Colon (tissue), 2 donors: ENCODE data around the gene ZNF593OS.

ENCODE experiments used
- FAIRE-seq: peaks from 2 replicates; lab custom pipeline; 2012; peaks lifted over from hg19 to GRCh38; lab: Jason Lieb, UNC
- donor health status: control.
- donor health status: control.

The ZNF593OS gene

DNA sequence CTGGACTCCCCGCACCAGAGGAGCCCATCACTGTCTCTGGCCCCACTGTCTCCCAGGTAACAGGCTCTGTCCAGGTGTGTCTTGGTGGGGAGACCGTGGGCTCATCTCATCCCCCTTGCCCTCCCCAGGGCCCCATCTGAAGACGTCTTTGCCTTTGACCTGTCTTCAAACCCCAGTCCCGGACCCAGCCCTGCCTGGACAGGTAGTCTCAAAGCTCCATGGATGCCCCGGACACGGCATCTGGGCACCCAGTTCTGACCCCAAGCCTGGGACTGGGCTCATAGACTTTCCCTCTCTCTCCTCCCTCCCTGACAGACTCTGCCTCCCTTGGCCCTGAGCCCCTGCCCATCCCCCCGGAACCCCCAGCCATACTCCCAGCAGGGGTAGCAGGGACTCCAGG lies 12.5 kb upstream of the ZNF593OS start:
- FAIRE-seq = no peak

- FAIRE-seq = no peak
Observed at GRCh38 chr1:26182383-26182696, 10.7 kb upstream of the ZNF593OS start.

GRCh38 chr1:26181586-26182382 lies 10.2 kb upstream of the ZNF593OS start:
- no peak for FAIRE-seq

DNA sequence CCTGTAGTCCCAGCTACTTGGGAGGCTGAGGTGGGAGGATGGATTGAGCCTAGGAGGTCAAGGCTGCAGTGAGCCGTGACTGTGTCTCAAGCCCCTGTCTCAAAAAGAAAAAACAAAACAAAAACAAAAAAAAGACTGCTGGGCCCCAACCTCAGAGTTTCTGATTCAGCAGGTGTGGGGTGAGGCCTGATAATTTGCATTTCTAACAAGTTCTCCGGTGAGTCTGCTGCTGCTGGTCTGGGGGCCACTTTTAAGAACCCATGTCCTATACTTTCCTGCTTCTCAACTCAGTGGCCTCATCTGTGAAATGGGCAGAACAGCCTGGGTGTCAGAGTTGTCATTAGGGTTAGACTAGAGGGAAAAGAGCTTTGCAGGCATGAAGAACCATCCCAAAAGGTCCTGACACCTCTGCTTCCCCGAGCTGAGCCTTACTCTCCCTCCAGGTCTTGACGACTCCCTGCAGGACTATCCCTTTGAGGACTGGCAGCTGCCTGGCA lies 8.4 kb upstream of the ZNF593OS start:
- FAIRE-seq = no peak

DNA sequence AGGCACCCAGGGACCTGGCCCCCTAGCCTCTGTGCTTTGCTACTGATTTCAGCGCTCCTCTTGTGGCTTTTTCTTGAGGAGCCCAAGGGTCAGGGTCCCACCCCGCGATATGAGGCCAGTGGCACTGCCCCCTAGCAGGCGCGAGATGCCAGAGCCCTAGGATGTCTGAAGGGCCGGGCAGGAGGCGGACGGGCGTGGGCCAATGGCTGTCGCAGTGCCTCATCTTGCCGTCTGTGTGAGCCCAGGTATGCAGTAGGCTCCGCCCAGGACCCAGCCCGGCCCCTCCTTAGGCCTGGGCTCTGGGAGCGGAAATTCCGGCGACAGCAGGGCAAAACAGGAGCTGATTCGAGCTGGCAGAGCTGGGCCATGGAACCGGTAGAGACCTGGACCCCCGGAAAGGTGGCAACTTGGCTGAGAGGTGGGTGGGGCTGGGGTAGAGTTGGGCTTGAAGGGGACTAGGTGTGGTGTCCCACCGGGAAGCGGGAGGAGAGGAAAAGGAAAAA lies 5.6 kb upstream of the ZNF593OS start, which contains the start of gene CNKSR1:
Gene CNKSR1 (plus strand): TSS at position 310 of the 503 bp plus-strand sequence. CDS start 57 bp downstream, at position 367.
- no peak for FAIRE-seq

- FAIRE-seq = no peak
Observed at GRCh38 chr1:26175346-26175745, 3.7 kb upstream of the ZNF593OS start.

DNA sequence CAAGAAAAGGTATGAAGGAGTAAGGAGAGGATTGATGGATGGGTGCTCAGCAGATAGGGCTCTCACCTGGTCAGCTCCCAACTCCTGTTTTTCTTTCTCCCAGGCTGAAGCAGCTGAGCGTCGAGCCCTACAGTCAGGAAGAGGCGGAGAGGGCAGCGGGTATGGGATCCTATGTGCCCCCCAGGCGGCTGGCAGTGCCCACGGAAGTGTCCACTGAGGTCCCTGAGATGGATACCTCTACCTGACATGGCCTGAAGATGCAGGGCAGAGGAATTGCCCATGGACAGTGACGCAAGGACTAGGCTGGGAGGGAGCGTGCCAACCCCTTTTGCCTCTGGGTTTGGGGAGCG lies 1.2 kb downstream of the ZNF593OS start:
- no peak for FAIRE-seq

GRCh38 chr1:26169669-26170471 lies 1.8 kb downstream of the ZNF593OS start, which contains the start of gene ZNF593:
TSS of gene ZNF593 (plus strand) at chr1:26169908. CDS start at chr1:26169984, 76 bp downstream.
- FAIRE-seq = no peak

GRCh38 chr1:26169198-26169554 lies 2.5 kb downstream of the ZNF593OS start:
- FAIRE-seq = no peak

DNA sequence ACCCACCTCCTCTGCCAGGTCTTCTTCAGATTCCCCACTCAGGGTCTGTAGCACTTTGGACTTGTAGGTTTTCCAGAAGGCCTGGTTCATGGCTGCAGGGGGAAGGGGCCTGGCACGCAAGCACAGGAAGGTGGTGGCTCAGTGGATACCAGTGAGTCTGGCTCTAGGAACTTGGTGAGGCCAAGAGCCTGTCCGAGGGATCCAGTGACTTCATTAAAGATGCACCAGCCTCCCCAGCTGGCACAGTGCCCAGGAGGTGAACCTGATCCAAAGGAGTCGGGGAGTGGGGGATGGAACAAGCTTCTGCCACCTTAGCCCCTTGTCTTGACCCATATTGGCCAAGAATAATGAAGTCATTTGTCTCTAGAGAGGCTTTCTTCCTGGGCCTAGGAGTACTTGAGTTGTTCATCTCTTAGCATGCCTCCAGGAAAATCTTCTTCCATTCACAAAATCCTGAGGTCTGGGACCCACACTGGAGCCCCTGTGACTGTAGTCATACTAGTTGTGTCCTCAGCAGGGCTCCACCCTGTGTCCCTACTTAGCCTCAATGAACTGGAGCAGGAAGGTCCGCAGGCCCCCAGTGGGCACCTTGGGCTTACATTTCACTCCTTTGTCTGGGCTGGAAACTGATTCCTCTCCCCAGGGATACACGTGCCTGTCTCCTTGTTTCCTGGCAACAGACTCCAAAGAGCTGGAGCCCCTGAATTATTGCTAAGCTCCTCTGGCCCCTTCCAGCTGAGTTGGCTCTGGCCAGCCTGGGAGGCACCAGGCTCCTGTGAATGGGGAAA lies 3.0 kb downstream of the ZNF593OS start, which contains the start of gene C1orf232:
Gene C1orf232 (minus strand): TSS at position 554 of the 788 bp plus-strand sequence. CDS start 464 bp downstream, at position 90.
- no peak for FAIRE-seq

DNA sequence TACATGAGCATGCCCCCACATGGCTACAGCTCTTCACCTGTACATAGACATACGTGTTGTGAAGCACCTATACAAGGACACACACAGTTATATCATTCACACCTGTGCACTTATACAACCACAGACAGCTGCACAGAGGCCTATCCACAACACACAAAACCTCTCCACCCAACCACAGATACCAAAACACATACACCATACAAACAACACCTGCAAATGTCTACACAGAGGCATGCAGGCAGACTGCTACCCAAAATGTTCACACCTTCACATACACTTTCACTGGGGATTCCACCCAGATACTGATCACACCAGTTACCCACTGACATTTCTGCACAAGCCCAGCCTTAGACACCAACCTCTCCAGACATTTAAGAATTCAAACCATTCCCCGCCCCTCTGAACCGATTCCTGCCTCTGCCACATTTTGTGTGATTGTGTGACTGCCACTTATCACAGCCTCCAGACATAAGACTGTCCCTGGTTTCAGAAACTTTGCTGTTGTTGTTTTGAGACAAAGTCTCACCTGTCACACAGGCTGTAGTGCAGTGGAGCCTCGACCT lies 4.8 kb downstream of the ZNF593OS start:
- no peak for FAIRE-seq

- FAIRE-seq = no peak
Observed at GRCh38 chr1:26164861-26165842, 6.5 kb downstream of the ZNF593OS start.

- no peak for FAIRE-seq
Observed at GRCh38 chr1:26164036-26164860, 7.4 kb downstream of the ZNF593OS start.

DNA sequence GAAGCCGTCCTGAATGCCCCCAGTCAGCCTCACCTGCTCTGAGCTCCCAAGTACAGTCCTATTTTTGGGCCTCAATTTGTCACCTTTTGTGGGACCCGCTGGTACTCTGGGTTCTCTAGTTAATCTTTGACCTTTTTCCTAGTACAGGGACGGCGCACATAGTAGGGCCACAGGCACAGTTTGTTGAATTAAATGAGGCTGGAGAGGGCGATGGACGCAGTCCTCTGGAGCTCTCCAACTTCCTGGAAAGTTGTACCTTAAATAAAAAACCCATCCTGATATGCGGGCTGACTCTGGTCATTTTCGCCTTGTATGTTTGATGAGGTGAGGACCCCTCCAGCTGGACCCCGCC lies 8.0 kb downstream of the ZNF593OS start:
- no peak for FAIRE-seq

GRCh38 chr1:26162220-26162709 lies 9.4 kb downstream of the ZNF593OS start:
- no peak for FAIRE-seq

DNA sequence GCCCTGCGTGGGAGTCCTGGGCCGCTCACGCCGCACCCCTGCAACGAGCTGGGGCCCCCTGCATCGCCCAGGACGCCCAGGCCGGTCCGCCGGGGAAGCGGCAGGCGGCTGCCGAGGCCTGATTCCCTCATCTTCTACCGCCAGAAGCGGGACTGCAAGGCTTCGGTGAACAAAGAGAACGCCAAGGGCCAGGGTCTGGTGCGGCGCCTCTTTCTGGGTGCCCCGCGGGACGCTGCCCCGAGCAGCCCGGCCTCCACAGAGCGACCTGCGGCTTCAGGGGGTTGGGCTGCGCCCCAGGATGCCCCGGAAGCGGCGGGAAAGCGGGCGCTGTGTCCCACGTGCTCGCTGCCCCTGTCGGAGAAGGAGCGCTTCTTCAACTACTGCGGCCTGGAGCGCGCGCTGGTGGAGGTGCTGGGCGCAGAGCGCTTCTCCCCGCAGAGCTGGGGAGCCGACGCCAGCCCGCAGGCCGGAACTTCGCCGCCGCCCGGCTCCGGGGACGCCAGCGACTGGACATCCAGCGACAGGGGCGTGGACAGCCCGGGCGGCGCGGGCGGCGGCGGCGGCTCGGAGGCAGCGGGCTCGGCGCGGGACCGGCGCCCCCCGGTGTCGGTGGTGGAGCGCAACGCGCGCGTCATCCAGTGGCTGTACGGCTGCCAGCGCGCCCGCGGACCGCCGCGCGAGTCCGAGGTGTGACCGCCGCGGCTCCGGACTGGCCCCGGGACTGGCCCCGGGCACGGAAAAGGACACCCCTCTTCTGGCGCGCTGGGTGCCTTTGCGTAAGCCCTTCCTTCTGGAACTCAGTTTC lies 10.0 kb downstream of the ZNF593OS start:
- FAIRE-seq = no peak

- FAIRE-seq = no peak
Observed at GRCh38 chr1:26160527-26161414, 10.9 kb downstream of the ZNF593OS start.

- no peak for FAIRE-seq
Observed at GRCh38 chr1:26159743-26160039, 11.9 kb downstream of the ZNF593OS start.
